Epithelial cell of umbilical artery (primary cell): ENCODE data around the gene MKRN1. TPM values are rescaled to one million over a fixed set of nuclear protein-coding genes. Genes with fewer than 3 reads are reported as not detected.

Source experiments
- total RNA-seq: library from RNA; depleted of rRNA; stranded (reverse); fragments of >200 nt; gene quantifications from 2 replicates; pipeline ENCODE4 v1.2.3, GENCODE V29; 2014

Gene MKRN1, protein sequence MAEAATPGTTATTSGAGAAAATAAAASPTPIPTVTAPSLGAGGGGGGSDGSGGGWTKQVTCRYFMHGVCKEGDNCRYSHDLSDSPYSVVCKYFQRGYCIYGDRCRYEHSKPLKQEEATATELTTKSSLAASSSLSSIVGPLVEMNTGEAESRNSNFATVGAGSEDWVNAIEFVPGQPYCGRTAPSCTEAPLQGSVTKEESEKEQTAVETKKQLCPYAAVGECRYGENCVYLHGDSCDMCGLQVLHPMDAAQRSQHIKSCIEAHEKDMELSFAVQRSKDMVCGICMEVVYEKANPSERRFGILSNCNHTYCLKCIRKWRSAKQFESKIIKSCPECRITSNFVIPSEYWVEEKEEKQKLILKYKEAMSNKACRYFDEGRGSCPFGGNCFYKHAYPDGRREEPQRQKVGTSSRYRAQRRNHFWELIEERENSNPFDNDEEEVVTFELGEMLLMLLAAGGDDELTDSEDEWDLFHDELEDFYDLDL
- 50.3 and 57.4 TPM in 2 replicates for total RNA-seq

DNA sequence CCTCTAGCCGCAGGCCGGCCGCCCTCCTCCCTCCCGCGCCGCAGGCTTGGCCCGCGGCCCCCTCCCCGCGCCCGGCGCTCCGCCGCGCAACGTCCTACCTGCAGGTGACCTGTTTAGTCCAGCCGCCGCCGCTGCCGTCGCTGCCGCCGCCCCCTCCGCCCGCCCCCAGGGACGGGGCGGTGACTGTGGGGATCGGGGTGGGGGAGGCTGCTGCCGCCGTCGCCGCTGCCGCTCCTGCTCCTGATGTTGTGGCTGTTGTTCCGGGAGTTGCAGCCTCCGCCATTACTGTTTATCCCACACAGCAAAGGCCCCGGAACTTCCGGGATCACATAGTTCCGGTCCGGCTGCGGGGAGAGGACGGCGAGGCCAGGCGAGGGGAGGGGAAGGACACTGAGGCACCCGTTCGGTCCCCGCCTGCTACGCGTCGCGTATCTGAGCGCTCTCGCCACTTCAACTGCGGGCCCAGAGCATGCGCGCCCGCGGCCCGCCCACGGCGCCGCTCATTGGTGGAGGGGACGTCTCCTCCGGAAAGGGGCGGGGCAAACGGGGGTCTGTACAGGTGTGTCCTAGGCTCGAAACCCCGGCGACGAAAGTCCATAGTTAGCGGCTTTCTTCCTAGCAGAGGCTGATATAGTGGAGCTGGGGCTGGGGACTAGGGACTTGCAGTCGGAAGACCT lies at the start of gene MKRN1:
Gene MKRN1 (minus strand): TSS at position 444 of the 677 bp plus-strand sequence. CDS start 161 bp downstream, at position 283.

DNA sequence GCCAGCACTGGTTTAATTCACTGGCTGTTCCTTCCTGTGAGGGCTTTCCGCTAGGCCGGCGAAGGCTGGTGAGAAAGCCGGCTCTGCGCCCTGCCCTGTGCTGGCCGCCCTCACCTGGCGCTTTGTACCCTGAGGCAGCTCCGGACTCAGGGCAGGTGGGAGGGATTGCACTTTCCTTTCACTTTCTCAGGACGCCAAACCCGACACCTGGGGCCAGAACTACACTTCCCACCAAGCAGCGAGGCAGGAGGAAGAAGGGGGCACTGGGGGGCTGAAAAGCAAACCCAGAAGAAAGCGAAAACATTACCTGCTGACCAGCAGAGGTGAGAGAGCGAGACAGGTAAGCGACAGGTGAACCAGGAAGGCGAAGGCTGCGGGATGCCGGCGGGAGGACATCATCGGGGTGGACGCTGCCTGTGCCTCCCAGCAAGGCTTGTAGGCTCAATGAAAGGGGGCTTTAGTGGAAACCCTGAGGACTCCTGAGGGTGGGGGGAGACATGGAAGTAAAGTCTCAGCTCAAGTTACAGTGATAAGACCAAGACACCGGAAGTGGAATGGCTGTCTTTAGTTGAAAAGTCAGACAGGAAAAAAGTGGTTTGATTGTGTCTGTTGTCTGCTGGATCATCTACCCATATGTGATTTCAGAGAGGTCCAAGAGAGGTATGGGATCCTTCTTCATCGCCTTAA lies 75.3 kb downstream of the MKRN1 start, which contains the start of gene RAB19:
Gene RAB19 (plus strand): TSS at position 181 of the 687 bp plus-strand sequence. CDS start 3,589 bp downstream, outside the sequence.

Other genes starting within 250 kb of the MKRN1 start
- 62.3 and 71.5 TPM in 2 replicates for gene SLC37A3, start 81.0 kb downstream of the MKRN1 start, total RNA-seq
- 0.46 TPM in 1 of 2 replicates, not detected in the other for gene RAB19, start 75.4 kb downstream of the MKRN1 start, total RNA-seq
- gene DENND2A, start 161.3 kb upstream of the MKRN1 start, total RNA-seq = 0.30 TPM in 1 of 2 replicates, not detected in the other
- 22.8 and 27.0 TPM in 2 replicates for gene ADCK2, start 193.4 kb upstream of the MKRN1 start, total RNA-seq
- gene NDUFB2, start 217.2 kb upstream of the MKRN1 start, total RNA-seq = 139 and 252 TPM in 2 replicates